K562 (cell line): Measurements from ENCODE around the gene PSMA4. TPM values are rescaled to one million over a fixed set of nuclear protein-coding genes. Genes with fewer than 3 reads are reported as not detected.
"Not testable (repeated sequence)": the region's sequence is repeated elsewhere in the genome, so short reads cannot be mapped to it uniquely, and the experiment has no call there.

ENCODE experiments used
- ATAC-seq: fragments of 200-7000 bp; cut with Tn5 transposase; 3 replicates; pipeline ENCODE4 v1.9.1; 2020; ENCODE audit warnings: moderate library complexity
- BruUV-seq: library from RNA; stranded (reverse); fragments of 400-500 nt; replicated peaks from 2 replicates; lab custom pipeline; 2021; lab: Mats Ljungman, UMichigan
- CTCF ChIA-PET: fragments of 300-600 bp; formaldehyde crosslinking; extraction: SDS; loops from one replicate; lab custom pipeline; 2021; ENCODE audit warnings: low intra/inter-chr PET ratio; lab: Yijun Ruan, JAX
- POLR2A ChIA-PET: fragments of 300-600, 350-650 bp; sonication (Branson Sonifier 250); formaldehyde crosslinking; extraction: SDS; loops from one replicate; lab custom pipeline; 2021; ENCODE audit warnings: antibody characterized with exemption, inconsistent platforms; lab: Yijun Ruan, JAX
- DNase-seq, 4 experiments: peaks; one replicate each; pipeline versions ENCODE4 v3.0.0 to v3.0.0-alpha.2; 2011 to 2018; ENCODE audit warnings: low spot score in 3 of 4, mixed read lengths in 3 of 4; ENCODE audit errors: extremely low read depth in 1 of 4
- FAIRE-seq: peaks from 2 replicates; lab custom pipeline; 2011; peaks lifted over from hg19 to GRCh38; lab: Jason Lieb, UNC
- H2AFZ ChIP-seq: 2 replicates; pipeline ENCODE4 v1.6.0; 2011; ENCODE audit warnings: low read depth, low read length, control low read depth, inconsistent platforms
- H3K27ac ChIP-seq: fragments of 200-600 bp; 3 replicates; pipeline ENCODE4 v1.8.0; 2011; ENCODE audit warnings: low read depth, mild to moderate bottlenecking, control low read depth, inconsistent platforms, low read length, moderate library complexity, mixed read lengths; ENCODE audit errors: extremely low read depth
- H3K27me3 ChIP-seq, 2 experiments: fragments of 300-600 bp in 1 of 2; 2 replicates in 1 of 2; 3 replicates in 1 of 2; pipeline versions ENCODE4 v1.6.0 to v1.8.0; 2011; ENCODE audit warnings: inconsistent platforms in 2 of 2, low read length in 2 of 2, mild to moderate bottlenecking in 1 of 2, mixed read lengths in 1 of 2, moderate library complexity in 1 of 2; ENCODE audit not compliant: control insufficient read depth in 2 of 2, insufficient read depth in 2 of 2
- H3K36me3 ChIP-seq: fragments of 300-600 bp; 3 replicates; pipeline ENCODE4 v1.8.0; 2011; ENCODE audit warnings: mild to moderate bottlenecking, low read length, inconsistent platforms; ENCODE audit not compliant: control insufficient read depth, insufficient read depth
- H3K4me1 ChIP-seq, 2 experiments: fragments of 200-600 bp in 1 of 2; replicated peaks in 1 of 2; 2 replicates in 1 of 2; 3 replicates in 1 of 2; pipeline versions ENCODE4 v1.5.1 to v1.8.0; 2011; ENCODE audit warnings: inconsistent platforms in 2 of 2, low read length in 2 of 2, mild to moderate bottlenecking in 1 of 2, mixed read lengths in 1 of 2, moderate library complexity in 1 of 2; ENCODE audit not compliant: control insufficient read depth in 2 of 2, insufficient read depth in 2 of 2
- H3K4me2 ChIP-seq: 2 replicates; pipeline ENCODE4 v1.6.1; 2011; ENCODE audit warnings: low read length, control low read depth, inconsistent platforms, mixed read lengths; ENCODE audit not compliant: insufficient read depth
- H3K4me3 ChIP-seq: fragments of 200-600 bp; sonication (generic), shearing (Covaris generic); 2 replicates; pipeline ENCODE4 v1.5.1; 2016; ENCODE audit warnings: control low read depth, inconsistent platforms
- H3K79me2 ChIP-seq: fragments of 200-600 bp; 3 replicates; pipeline ENCODE4 v1.8.0; 2011; ENCODE audit warnings: low read length, inconsistent platforms; ENCODE audit not compliant: control insufficient read depth, insufficient read depth
- H3K9ac ChIP-seq, 2 experiments: 2 replicates each; pipeline versions ENCODE4 v1.6.0 to v1.6.1; 2011; ENCODE audit warnings: low read depth in 2 of 2, low read length in 2 of 2, control low read depth in 1 of 2, inconsistent platforms in 1 of 2, mild to moderate bottlenecking in 1 of 2, mixed read lengths in 1 of 2; ENCODE audit not compliant: insufficient read depth in 1 of 2
- H3K9me1 ChIP-seq: one replicate; pipeline ENCODE4 v1.6.0; 2011; ENCODE audit warnings: inconsistent platforms, mild to moderate bottlenecking, low read length, moderate library complexity; ENCODE audit not compliant: control insufficient read depth, insufficient read depth
- H3K9me3 ChIP-seq: replicated peaks from 2 replicates; pipeline ENCODE4 v1.5.1; 2011; ENCODE audit warnings: low read depth, low read length, inconsistent platforms; ENCODE audit not compliant: control insufficient read depth, insufficient read depth
- H4K20me1 ChIP-seq: replicated peaks from 2 replicates; pipeline ENCODE4 v1.6.1; 2011; ENCODE audit warnings: low read length, inconsistent platforms, mixed read lengths; ENCODE audit not compliant: control insufficient read depth, insufficient read depth
- ATF3 ChIP-seq, 2 experiments: fragments of 450-650 bp in 1 of 2; sonication (generic) in 1 of 2; formaldehyde crosslinking in 1 of 2; IDR thresholded peaks in 1 of 2; conservative IDR thresholded peaks in 1 of 2; 2 replicates each; pipeline versions ENCODE4 v1.6.1 to v1.8.1; 2016 to 2023; ENCODE audit warnings: mild to moderate bottlenecking in 2 of 2, moderate library complexity in 2 of 2, inconsistent platforms in 1 of 2, missing genetic modification reagents in 1 of 2
- BCOR ChIP-seq: fragments of 450-650 bp; IDR thresholded peaks from 2 replicates; pipeline ENCODE4 v1.6.1; 2016
- C11orf30 ChIP-seq: fragments of 450-650 bp; IDR thresholded peaks from 2 replicates; pipeline ENCODE4 v1.6.1; 2016; ENCODE audit warnings: low read depth, mild to moderate bottlenecking
- CC2D1A ChIP-seq: fragments of 450-650 bp; IDR thresholded peaks from 2 replicates; pipeline ENCODE4 v1.6.1; 2017; ENCODE audit warnings: mild to moderate bottlenecking
- CTBP1 ChIP-seq: fragments of 450-650 bp; IDR thresholded peaks from 2 replicates; pipeline ENCODE4 v1.6.1; 2016; ENCODE audit warnings: borderline replicate concordance
- HDGF ChIP-seq: fragments of 450-650 bp; IDR thresholded peaks from 2 replicates; pipeline ENCODE4 v1.6.1; 2016
- MAFF ChIP-seq: IDR thresholded peaks from 2 replicates; pipeline ENCODE4 v1.6.1; 2012; ENCODE audit warnings: low read length, improper control_type of control experiment
- MAFG ChIP-seq: fragments of 450-650 bp; conservative IDR thresholded peaks from 2 replicates; pipeline ENCODE4 v1.6.1; 2016; ENCODE audit warnings: missing genetic modification characterization, missing compliant biosample characterization
- MAFK ChIP-seq: IDR thresholded peaks from 2 replicates; pipeline ENCODE4 v1.6.1; 2011; ENCODE audit warnings: low read length, improper control_type of control experiment
- MLLT1 ChIP-seq, 2 experiments: fragments of 450-650 bp; IDR thresholded peaks; 2 replicates each; pipeline ENCODE4 v1.6.1; 2016
- PREB ChIP-seq: sonication (generic); formaldehyde crosslinking; IDR thresholded peaks from 2 replicates; pipeline ENCODE4 v1.8.1; 2023; ENCODE audit warnings: mild to moderate bottlenecking, missing genetic modification reagents
- ZNF316 ChIP-seq: fragments of 450-650 bp; IDR thresholded peaks from 2 replicates; pipeline ENCODE4 v1.6.1; 2016
- WGBS: fragments of 100-300 bp; shearing (Covaris generic); methylation state at CpG from one replicate; pipeline ENCODE4 v1.1.6; 2016; ENCODE audit warnings: low coverage, mixed read lengths; ENCODE audit not compliant: insufficient coverage; ENCODE audit errors: missing lambda C conversion rate; 5-methylcytosine and 5-hydroxymethylcytosine counted together
- in situ Hi-C: fragments of 300-500 bp; cut with MboI; formaldehyde crosslinking; loops from 4 replicates; pipeline ENCODE4 v1.15.0; 2018; ENCODE audit warnings: inconsistent platforms, mixed read lengths
- intact Hi-C: fragments of 100-400 bp; cut with micrococcal nuclease; formaldehyde crosslinking; loops from 2 replicates; pipeline ENCODE4 v1.14.2; 2022
- polyA plus RNA-seq, 8 experiments: library from polyadenylated mRNA; depleted of rRNA in 4 of 8; stranded (reverse) in 5 of 8; unstranded in 3 of 8; fragments of >200 nt; fragmentation: Nextera tagmentation in 2 of 8; fragmentation: Illumina TruSeq in 1 of 8; extraction: Ambion mirVana in 2 of 8; extraction: Trizol in 1 of 8; gene quantifications; 2 replicates each; pipeline versions ENCODE4 v1.2.1 to v1.2.3, GENCODE V29; 2011 to 2014; ENCODE audit warnings: inconsistent platforms in 1 of 8, missing spikeins in 1 of 8
- total RNA-seq, 7 experiments: library from RNA; depleted of rRNA in 6 of 7; stranded (reverse); fragments of >200 nt in 6 of 7; fragmentation: Illumina TruSeq in 2 of 7; extraction: Trizol in 2 of 7; gene quantifications; 2 replicates each; pipeline versions ENCODE4 v1.2.1 to v1.2.3, GENCODE V29; 2011 to 2021; ENCODE audit warnings: low replicate concordance in 1 of 7
- TF ChIP-seq, protein P1 (sequence below): sonication (generic); formaldehyde crosslinking; IDR thresholded peaks from 2 replicates; pipeline ENCODE4 v1.8.0; 2023; ENCODE audit warnings: mild to moderate bottlenecking, missing genetic modification reagents

The PSMA4 gene
- total and polyA plus RNA-seq, 9 of the 15 experiments (the other 6 are each of a cell fraction or from before 2014, with no cell fraction given) = 304 to 1,857 (median 666) TPM

GRCh38 chr15:78539464-78540140, 642 bp upstream of the PSMA4 start:
- H2AFZ ChIP-seq = peak overlapping the region; percentile 98
- WGBS = 67% methylated on average over 18 of the region's 18 CpGs

More at GRCh38 chr15:78539464-78540140, 642 bp upstream of the PSMA4 start:
- H3K36me3 ChIP-seq = peaks cover 32% of the 10 kb centered on the region; the same call in 2 of the 3 replicates
- CTCF ChIA-PET; H3K9me3 ChIP-seq; in situ Hi-C loops; H3K27me3 ChIP-seq; ATAC-seq; DNase-seq; H3K4me1 ChIP-seq; H3K9me1 ChIP-seq; TF ChIP-seq ATF3 (CRISPR knock-in tag; conservative IDR thresholded peaks at IDR 0.05): not testable (repeated sequence)
- TSS peak; percentile 95 for BruUV-seq
- peak overlapping the region; percentile 98 to 99; a peak in 3 of 4 replicates for H3K9ac ChIP-seq
- intact Hi-C loops = loop anchor here (5.0 kb wide), 1 partner anchor 32 kb away; the partner anchor contains the start of gene HYKK
- H3K79me2 ChIP-seq = peaks cover 37% of the 10 kb centered on the region
- peak overlapping the region; percentile 97 for H3K27ac ChIP-seq
- peak overlapping the region; percentile 79 for H3K4me3 ChIP-seq
- peak overlapping the region; percentile 96 for H3K4me2 ChIP-seq
- TF ChIP-seq HDGF (peak; percentile 84), ATF3 (IDR thresholded peaks at IDR 0.05) (peak; percentile 58), MLLT1 (IDR thresholded peaks at IDR 0.05) (peak in 1 of 2 experiments; percentile 57; a peak in 1 of 4 replicates), MAFF (peak; percentile 42), ZNF316 (peak; percentile 95), CTBP1 (peak; percentile 19; the same call in 1 of the 2 replicates), BCOR (peak; percentile 71; the same call in 1 of the 2 replicates), CC2D1A (0 out of 2 replicates have a peak, but pooled peaks have one; percentile 4), C11orf30 (peak; percentile 86), MAFG (tag) (peak; percentile 77), MAFK (0 out of 2 replicates have a peak, but pooled peaks have one; percentile 37), PREB (0 out of 2 replicates have a peak, but pooled peaks have one; percentile 33)
- TF ChIP-seq, protein P1, sequence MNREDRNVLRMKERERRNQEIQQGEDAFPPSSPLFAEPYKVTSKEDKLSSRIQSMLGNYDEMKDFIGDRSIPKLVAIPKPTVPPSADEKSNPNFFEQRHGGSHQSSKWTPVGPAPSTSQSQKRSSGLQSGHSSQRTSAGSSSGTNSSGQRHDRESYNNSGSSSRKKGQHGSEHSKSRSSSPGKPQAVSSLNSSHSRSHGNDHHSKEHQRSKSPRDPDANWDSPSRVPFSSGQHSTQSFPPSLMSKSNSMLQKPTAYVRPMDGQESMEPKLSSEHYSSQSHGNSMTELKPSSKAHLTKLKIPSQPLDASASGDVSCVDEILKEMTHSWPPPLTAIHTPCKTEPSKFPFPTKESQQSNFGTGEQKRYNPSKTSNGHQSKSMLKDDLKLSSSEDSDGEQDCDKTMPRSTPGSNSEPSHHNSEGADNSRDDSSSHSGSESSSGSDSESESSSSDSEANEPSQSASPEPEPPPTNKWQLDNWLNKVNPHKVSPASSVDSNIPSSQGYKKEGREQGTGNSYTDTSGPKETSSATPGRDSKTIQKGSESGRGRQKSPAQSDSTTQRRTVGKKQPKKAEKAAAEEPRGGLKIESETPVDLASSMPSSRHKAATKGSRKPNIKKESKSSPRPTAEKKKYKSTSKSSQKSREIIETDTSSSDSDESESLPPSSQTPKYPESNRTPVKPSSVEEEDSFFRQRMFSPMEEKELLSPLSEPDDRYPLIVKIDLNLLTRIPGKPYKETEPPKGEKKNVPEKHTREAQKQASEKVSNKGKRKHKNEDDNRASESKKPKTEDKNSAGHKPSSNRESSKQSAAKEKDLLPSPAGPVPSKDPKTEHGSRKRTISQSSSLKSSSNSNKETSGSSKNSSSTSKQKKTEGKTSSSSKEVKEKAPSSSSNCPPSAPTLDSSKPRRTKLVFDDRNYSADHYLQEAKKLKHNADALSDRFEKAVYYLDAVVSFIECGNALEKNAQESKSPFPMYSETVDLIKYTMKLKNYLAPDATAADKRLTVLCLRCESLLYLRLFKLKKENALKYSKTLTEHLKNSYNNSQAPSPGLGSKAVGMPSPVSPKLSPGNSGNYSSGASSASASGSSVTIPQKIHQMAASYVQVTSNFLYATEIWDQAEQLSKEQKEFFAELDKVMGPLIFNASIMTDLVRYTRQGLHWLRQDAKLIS (CRISPR knock-in tag) = peak; percentile 30; the same call in 1 of the 2 replicates
- TF ChIP-seq, all 486 proteins: peak for 13; not testable (repeated sequence) for 473
- FAIRE-seq, H4K20me1 ChIP-seq: not testable (repeated sequence)
- POLR2A ChIA-PET = interaction anchor here (0.7 to 3.1 kb wide), 15 partner anchors 9 to 1214 kb away, joined by 3 to 22 read pairs (median 5); partner anchors contain the start of genes CHRNA5, MORF4L1 and SKIC8
